Uterus (tissue), 2 donors: Measurements from ENCODE around the gene FGFRL1.

ENCODE experiments used
- CTCF ChIP-seq, 4 experiments: fragments of 200-600 bp in 2 of 4; fragments of 450-650 bp in 2 of 4; sonication (generic) in 2 of 4; IDR thresholded peaks; one replicate each; pipeline ENCODE4 v1.5.1; 2016 to 2019; ENCODE audit warnings: antibody characterized with exemption in 4 of 4, mild to moderate bottlenecking in 2 of 4, moderate library complexity in 1 of 4
- POLR2A ChIP-seq, 2 donors: fragments of 450-650 bp; IDR thresholded peaks; one replicate each; pipeline ENCODE4 v1.6.1; 2016; ENCODE audit warnings: antibody characterized with exemption in 2 of 2, mild to moderate bottlenecking in 1 of 2, moderate library complexity in 1 of 2

GRCh38 chr4:1058997-1059665 lies 47.7 kb downstream of the FGFRL1 start:
- TF ChIP-seq CTCF (IDR thresholded peaks at IDR 0.05) (no peak), POLR2A (IDR thresholded peaks at IDR 0.05) (no peak)
